Brain microvascular endothelial cell (primary cell): ENCODE results near the gene LIMD2.

Experiments
- DNase-seq: peaks from one replicate; pipeline ENCODE4 v3.0.0-alpha.2; 2020
- H3K27ac ChIP-seq: fragments of 250-450 bp; sonication (Bioruptor Pico); 2 replicates; pipeline ENCODE4 v1.5.1; 2020; ENCODE audit warnings: mild to moderate bottlenecking, moderate library complexity
- H3K27me3 ChIP-seq: fragments of 250-450 bp; sonication (Bioruptor Pico); replicated peaks from 2 replicates; pipeline ENCODE4 v1.5.1; 2020; ENCODE audit warnings: mild to moderate bottlenecking
- H3K36me3 ChIP-seq: fragments of 250-450 bp; sonication (Bioruptor Pico); replicated peaks from 2 replicates; pipeline ENCODE4 v1.5.1; 2020; ENCODE audit warnings: mild to moderate bottlenecking
- H3K4me3 ChIP-seq: 2 replicates; pipeline ENCODE4 v1.5.1; 2011; ENCODE audit warnings: low read depth, mild to moderate bottlenecking, control low read depth, low read length, moderate library complexity
- in situ Hi-C: cut with HindIII; loops from 2 replicates; pipeline ENCODE4 v1.10.0; 2017; ENCODE audit warnings: low sequenced_read_pairs, low pct_ligation_motif_present
- TF ChIP-seq, protein P1 (sequence below): IDR thresholded peaks from 2 replicates; pipeline ENCODE4 v1.5.1; 2011; ENCODE audit warnings: low read depth, mild to moderate bottlenecking, moderate library complexity, low read length, control low read depth, inconsistent platforms; ENCODE audit errors: missing control alignments

Gene LIMD2

DNA sequence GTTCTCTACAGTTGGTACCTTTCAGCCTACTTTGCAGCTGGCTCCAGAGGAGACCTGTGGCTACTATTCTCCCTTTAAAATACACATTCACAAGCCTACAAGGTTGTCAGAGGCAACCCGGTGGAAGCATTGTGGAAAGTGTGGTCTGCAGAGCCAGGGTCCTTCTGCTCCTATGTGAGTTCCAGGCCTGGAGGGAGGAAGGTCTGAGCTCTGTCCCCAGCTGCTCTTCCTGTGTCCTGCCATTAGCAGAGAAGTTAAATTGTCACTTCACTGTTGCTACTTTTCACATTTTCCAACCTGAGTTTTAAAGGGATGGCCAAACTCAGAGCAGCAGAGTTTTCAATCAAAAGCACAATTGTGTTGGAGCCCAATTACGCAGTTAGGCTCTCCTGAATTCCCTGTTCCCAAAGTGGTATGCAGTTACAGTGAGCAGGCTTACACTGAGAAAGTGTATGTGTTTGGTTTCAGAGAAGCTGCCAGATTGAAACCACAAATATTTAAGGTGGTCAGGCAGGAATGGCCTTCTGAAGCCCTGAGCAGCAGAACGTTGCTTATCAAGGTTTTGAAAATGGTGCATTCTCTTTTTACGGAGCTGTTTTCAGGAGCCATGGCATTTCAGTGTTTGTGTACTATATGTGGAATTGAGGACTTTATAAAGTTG lies 52.7 kb downstream of the LIMD2 start:
- in situ Hi-C loops = no loop called here
- TF ChIP-seq, protein P1, sequence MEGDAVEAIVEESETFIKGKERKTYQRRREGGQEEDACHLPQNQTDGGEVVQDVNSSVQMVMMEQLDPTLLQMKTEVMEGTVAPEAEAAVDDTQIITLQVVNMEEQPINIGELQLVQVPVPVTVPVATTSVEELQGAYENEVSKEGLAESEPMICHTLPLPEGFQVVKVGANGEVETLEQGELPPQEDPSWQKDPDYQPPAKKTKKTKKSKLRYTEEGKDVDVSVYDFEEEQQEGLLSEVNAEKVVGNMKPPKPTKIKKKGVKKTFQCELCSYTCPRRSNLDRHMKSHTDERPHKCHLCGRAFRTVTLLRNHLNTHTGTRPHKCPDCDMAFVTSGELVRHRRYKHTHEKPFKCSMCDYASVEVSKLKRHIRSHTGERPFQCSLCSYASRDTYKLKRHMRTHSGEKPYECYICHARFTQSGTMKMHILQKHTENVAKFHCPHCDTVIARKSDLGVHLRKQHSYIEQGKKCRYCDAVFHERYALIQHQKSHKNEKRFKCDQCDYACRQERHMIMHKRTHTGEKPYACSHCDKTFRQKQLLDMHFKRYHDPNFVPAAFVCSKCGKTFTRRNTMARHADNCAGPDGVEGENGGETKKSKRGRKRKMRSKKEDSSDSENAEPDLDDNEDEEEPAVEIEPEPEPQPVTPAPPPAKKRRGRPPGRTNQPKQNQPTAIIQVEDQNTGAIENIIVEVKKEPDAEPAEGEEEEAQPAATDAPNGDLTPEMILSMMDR = no peak
- H3K27me3 ChIP-seq = no peaks in the 10 kb centered on the region
- H3K36me3 ChIP-seq = peaks cover 2% of the 10 kb centered on the region
- DNase-seq = peak; percentile 41
- no peak overlapping the region for H3K4me3 ChIP-seq
- H3K27ac ChIP-seq = no peak overlapping the region

DNA sequence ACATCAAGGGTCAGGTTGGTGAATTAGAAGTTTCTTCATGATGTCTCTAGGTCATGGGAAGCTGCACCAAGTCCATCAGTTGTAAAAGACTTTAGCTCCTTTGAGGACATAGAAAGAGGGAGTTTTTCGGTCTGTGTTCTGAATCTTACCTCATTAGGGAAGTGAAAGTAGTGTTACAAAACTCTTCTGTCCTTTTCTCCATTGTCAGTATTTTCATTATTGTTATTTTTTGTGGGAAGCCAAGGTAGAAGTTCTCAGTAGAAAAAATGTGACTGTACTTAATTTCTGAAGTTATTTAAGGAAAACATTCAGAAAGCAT lies 53.5 kb downstream of the LIMD2 start:
- TF ChIP-seq, protein P1 = no peak
- in situ Hi-C loops = no loop called here
- no peaks in the 10 kb centered on the region for H3K27me3 ChIP-seq
- DNase-seq = no peak
- no peak overlapping the region for H3K4me3 ChIP-seq
- no peak overlapping the region for H3K27ac ChIP-seq
- peaks cover 2% of the 10 kb centered on the region for H3K36me3 ChIP-seq
